Stimulated activated CD8-positive, alpha-beta memory T cell treated with anti-CD3 and anti-CD28 coated beads, Interleukin-4, amount 100 ng/mL, for 48 hours (primary cell): ENCODE data around the gene RNF13.
A peak's percentile ranks its signal among the peaks of the same experiment; 100 is the strongest.
"Not testable (repeated sequence)": the region's sequence is repeated elsewhere in the genome, so short reads cannot be mapped to it uniquely, and the experiment has no call there.

Experiments used
- DNase-seq: peaks from one replicate; pipeline ENCODE4 v3.0.0-alpha.2; 2020

The RNF13 gene

GRCh38 chr3:149844091-149844490 lies 31.1 kb downstream of the RNF13 start:
- no peak for DNase-seq

DNA sequence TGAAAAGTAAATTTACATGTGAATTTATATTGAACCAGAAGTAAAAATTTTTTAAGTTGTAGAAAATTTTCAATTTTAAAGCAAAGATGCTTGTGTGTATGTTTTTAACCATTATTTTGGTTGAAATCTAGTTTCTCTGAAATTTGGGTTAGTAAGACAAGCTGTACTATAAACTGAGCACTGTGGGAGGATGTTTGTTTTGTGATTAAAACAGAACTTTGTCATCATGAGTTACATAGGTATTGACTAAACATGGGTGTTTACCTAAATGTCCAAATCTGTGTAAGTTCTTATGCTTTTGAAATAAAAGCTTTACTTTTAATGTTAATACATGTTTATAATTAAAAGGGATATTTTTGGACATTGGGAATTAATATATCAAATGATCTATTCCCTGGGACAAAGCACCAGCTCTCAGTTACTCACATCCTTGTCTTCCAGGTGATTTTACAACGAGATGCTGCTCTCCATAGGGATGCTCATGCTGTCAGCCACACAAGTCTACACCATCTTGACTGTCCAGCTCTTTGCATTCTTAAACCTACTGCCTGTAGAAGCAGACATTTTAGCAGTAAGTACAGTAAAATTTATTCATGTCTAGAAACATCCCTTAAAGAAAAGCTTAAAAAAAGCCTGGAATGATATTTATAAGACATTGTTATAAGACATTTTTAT lies 32.7 kb downstream of the RNF13 start:
- DNase-seq, result no peak

GRCh38 chr3:149848238-149848637 lies 35.2 kb downstream of the RNF13 start:
- no peak for DNase-seq

DNA sequence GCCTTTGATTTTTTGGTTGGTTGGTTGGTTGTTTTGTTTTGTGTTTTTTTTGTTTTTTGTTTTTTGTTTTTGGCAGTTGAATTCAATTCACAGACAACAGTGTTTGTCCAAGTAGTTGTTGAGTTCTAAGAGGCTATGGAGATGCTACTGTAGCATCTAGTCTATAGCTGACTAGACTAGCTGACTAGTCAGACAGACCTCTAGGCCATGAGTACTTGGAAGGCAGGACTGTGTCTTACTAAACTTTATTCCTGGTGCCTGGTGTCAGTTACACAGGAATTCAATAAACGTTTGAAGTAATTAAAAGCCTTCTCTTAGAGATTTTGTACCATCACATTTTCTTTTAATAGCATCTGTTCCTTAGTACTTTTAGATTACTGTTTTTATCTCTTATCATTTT lies 35.7 kb downstream of the RNF13 start:
- DNase-seq, result no peak

DNA sequence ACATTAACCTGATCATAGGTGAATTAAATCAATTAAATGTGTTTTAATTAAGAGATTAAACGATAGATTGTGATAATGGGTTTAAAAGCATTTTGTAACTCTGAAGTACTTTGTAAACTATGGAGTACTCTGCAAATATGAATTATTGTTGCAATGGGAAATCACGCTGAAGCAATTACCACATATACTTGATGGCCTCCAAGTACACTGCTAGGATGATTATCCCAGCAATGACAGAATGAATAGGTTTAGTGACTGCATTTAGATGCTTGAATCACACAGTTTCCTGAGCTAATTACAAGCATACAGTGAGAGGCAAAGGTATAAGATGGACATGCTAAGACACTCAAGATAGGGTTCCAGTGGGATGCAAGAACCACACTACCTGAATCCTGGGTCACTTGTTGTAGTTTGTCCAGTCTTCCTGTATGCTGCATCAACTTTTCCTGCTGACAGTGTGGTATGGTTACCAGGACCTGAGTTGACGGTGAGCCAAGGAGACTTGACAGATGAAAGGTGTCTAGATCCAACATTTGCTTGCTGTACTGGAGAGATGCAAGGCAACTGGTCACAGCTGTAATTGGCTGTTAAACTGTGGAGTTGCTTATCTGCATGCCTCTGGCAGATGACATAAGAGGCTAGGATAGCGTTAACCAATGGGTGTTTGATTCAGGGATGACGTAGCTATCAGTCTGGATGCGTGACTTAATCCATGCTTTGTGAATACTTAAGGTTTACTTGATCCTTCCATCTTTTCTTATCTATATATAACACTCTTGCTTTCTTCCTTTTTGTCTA lies 38.0 kb downstream of the RNF13 start:
- DNase-seq, result no peak

DNA sequence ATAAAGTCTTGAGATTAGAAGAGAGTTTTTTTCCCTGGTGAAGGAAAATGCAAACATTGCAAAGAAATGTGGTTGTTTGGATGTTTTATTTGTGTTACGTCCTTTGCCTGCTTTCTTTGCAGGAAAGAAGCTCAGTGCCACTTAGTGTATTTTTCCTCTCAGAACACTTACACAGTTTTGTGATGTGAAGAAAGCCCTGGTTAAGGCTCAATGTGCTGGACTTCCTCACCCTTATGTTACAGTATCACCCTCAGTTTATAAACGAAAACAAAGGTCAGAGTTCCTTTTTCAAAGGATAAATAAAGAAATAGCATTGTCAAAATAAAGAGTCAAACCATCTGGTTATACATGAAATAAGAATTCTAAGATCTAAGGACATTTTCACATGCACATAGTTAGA lies 45.9 kb downstream of the RNF13 start:
- no peak for DNase-seq

DNA sequence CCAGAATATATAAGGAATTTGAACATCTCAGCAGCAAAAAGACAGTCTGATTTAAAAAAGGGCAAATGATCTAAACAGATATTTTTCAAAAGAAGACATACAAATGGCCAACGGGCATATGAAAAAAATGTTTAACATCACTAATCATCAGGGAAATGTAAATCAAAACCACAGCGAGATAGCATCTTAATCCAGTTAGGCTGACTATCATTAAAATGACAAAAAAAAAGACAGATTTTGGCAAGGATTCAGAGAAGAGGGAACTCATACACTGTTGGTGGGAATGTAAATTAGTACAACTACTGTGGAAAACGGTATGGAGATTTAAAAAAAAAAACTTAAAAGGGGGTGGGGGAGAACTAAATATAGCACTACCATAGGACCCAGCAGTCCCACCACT lies 47.9 kb downstream of the RNF13 start:
- no peak for DNase-seq

DNA sequence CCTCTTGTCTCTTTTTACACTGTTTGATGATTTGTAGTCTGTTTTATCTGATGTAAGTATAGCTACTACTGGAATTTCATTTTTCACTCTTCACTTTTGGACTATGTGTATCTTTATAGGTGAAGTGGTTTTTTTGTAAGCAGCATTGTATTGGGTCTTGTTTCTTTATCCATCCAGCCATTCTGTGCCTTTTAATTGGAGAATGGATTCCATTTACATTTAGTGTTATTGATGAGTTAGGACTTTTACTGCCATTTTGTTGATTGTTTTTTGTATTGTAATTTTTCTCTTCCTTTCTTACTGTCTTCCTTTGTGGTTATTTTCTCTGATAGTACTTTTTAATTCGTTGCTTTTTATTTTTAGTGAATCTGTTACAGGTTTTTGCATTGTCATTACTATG lies 54.5 kb downstream of the RNF13 start:
- no peak for DNase-seq

DNA sequence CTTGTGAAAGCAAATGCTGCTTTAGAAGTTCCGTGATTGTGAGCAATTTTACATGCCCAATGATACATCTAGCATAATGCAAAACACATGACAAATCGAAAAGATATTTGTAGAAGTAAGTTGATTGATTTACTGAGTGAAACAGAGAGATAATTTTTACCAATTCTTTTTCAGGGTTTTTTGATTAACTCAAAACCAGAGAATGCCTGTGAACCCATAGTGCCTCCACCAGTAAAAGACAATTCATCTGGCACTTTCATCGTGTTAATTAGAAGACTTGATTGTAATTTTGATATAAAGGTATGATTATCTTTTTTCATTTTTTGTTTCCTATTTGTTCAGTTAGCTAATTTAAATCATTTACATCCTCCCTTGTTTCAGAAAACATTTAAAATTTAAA lies 58.8 kb downstream of the RNF13 start:
- no peak for DNase-seq

DNA sequence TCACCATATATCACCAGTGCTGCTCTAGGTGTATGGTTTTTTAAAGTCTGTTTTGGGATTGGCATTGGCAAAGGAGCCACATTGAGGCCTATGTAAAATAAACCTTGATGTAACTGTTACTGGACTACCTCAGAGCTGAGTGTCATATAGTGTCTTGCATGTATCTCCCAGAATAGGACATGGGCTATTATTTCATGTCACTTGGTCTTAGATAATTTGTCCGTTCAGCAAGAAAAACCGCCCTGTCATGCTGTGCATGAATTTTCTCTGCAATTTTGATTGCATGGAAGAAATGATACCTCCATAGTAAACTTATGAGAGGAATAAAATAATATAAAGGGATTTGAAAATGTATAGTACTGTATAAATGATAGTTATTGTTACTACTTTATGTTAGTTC lies 59.6 kb downstream of the RNF13 start:
- DNase-seq, result no peak

DNA sequence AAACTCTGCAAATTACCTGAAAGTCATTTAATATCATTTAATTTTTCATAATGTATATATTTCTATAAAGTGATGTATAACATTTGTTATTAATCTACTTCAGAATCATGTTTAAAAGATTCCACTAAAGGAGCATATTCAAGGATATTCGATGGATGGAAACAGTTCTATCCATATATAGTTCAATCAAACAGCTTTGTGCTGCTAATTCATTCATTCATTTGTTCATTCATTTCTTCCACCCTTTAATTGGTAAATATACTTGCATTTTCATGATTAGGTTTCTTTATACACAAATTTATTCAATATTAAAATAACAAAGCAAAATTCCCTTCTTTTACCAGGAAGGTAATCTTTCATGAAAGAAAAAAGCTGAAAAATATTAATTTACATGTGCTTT lies 64.7 kb downstream of the RNF13 start:
- no peak for DNase-seq

DNA sequence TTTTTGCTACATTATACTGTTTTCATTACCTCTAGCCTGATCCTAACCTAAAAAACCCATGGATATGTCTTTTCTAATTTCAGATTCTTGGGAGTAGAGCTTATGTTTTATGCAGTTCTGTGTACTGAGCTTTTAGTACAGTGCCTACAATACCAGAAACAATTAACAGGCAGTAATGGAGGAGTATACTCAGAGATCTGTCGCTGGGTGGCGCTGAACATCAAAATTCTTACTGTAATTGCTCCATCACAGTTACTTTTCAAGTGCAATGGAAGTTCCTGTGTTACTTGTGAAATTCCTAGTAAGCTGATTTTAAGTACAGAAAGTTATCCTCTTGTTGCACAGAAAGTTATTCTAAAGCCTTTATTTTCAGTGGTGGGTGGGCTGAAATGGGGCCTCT lies 66.9 kb downstream of the RNF13 start:
- DNase-seq, result peak; percentile 43

DNA sequence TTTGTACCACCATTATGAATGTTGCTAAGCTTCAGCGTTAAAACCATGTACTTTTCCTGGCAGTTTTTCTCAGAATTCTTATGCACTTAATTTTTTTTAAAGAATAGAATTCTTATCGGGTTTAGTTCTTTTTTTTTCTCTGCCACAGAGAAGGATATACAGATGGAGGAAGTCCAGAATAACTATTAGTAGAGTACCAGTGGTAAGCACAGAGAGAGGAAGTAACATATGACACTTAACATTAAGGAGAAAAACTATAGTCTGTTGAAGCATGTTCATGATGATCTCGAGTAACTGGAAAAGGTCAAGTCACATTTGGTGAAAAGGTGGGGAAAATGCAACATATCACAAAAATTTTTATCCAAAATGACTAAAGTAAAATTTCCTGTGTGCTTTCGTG lies 68.9 kb downstream of the RNF13 start:
- DNase-seq, result no peak

- no peak for DNase-seq
Measured at GRCh38 chr3:149883134-149883533, 70.1 kb downstream of the RNF13 start.

DNA sequence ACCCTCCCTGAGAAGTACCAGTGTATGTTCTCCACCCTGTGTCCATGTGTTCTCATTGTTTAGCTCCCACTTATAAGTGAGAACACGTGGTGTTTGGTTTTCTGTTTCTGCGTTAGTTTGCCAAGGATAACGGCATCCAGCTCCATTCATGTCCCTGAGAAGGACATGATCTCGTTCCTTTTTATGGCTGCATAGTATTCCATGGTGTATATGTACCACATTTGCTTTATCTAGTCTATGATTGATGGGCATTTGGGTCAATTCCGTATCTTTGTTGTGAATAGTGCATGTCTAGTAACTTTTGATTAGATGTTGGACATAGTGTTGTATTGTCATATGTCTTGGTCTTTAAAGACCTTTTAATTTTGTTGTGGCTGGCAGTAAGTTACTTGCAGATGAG lies 70.8 kb downstream of the RNF13 start:
- DNase-seq, result not testable (repeated sequence)

DNA sequence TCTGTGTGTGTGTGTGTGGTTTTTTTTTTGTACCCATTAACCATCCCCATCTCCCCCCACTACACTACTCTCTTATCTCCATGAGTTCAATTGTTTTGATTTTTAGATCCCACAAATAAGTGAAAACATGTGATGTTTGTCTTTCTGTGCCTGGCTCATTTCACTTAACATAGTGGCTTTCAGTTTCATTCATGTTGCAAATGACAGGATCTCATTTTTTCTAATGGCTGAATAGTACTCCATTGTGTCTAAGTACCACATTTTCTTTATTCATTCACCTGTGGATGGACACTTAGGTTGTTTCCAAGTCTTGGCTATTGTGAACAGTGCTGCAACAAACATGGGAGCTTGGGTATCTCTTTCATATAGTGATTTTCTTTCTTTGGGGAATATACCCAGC lies 71.8 kb downstream of the RNF13 start:
- DNase-seq, result not testable (repeated sequence)

GRCh38 chr3:149886957-149887356 lies 73.9 kb downstream of the RNF13 start:
- no peak for DNase-seq

GRCh38 chr3:149891621-149892020 lies 78.6 kb downstream of the RNF13 start:
- no peak for DNase-seq

DNA sequence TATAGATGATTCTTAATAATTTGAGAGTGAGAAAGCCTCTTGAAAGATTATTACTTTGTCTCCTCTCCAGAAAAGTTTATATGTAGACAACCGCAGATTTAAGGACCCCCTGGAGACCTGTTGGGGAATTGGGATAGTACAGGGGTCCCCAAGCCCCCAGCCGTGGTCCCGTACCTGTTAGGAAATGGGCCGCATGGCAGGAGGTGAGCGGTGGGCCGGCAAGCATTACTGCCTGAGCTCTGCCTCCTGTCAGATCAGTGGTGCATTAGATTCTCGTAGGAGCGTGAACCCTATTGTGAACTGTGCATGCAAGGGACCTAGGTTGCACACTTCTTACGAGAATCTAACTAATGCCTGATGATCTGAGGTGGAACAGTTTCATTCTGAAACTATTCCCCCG lies 79.4 kb downstream of the RNF13 start:
- no peak for DNase-seq

- no peak for DNase-seq
Measured at GRCh38 chr3:149894205-149894604, 81.2 kb downstream of the RNF13 start.

- no peak for DNase-seq
Measured at GRCh38 chr3:149895339-149895738, 82.3 kb downstream of the RNF13 start.

DNA sequence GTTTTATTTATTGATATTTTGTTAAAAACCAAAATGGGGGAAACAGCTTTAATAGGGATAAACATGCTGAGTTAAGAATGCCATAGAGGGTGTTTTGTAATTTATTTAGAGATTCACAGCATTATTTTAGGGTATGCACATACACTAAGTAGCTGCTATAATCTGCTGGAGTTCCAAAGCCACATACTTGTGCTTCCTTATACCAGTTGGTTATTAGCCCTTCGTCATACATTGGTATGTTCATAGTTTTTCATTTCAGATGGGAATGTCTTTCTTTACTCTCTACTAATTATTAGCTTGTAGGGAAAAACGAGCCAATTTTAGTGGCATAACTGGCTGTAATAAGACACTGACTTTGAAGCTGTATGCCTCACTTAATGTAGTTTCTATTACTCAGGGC lies 82.8 kb downstream of the RNF13 start:
- DNase-seq, result no peak

GRCh38 chr3:149898771-149899170 lies 85.8 kb downstream of the RNF13 start:
- no peak for DNase-seq

- no peak for DNase-seq
Measured at GRCh38 chr3:149900322-149900721, 87.3 kb downstream of the RNF13 start.

DNA sequence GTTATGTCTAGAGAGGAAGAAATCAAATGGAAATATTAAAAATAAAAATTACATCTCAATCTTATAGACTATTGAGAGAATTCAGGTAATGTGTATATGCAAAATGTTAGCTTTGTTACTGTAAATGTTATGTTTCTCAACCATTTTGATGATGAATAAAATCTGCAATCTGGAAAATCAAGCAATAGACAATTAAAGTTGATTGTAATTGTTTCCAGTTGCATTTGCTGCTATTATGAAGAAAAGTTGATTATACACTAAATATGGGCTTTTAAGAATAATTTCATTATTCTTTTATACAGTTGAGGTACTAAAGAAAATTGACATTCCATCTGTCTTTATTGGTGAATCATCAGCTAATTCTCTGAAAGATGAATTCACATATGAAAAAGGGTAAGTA lies 88.8 kb downstream of the RNF13 start:
- DNase-seq, result no peak
